ENCODE results near the gene LCLAT1.
"Not testable (repeated sequence)": the region's sequence is repeated elsewhere in the genome, so short reads cannot be mapped to it uniquely, and the experiment has no call there.

Gene LCLAT1

GRCh38 chr2:30465171-30465545 is 18.1 kb downstream of the LCLAT1 start:
- H3K9ac ChIP-seq (ENCODE audit: low read length): no peak overlapping the region
- H4K20me1 ChIP-seq (ENCODE audit: insufficient read depth, low read length): peaks cover 5% of the 10 kb centered on the region; the same call in 1 of the 2 replicates
- no peak for TF ChIP-seq EZH2phosphoT487 (IDR thresholded peaks at IDR 0.05; ENCODE audit: low read depth)
- TF ChIP-seq, protein P1, sequence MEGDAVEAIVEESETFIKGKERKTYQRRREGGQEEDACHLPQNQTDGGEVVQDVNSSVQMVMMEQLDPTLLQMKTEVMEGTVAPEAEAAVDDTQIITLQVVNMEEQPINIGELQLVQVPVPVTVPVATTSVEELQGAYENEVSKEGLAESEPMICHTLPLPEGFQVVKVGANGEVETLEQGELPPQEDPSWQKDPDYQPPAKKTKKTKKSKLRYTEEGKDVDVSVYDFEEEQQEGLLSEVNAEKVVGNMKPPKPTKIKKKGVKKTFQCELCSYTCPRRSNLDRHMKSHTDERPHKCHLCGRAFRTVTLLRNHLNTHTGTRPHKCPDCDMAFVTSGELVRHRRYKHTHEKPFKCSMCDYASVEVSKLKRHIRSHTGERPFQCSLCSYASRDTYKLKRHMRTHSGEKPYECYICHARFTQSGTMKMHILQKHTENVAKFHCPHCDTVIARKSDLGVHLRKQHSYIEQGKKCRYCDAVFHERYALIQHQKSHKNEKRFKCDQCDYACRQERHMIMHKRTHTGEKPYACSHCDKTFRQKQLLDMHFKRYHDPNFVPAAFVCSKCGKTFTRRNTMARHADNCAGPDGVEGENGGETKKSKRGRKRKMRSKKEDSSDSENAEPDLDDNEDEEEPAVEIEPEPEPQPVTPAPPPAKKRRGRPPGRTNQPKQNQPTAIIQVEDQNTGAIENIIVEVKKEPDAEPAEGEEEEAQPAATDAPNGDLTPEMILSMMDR (IDR thresholded peaks at IDR 0.05; ENCODE audit: low read depth, low read length): no peak
- H3K4me1 ChIP-seq (ENCODE audit: low read length): peaks cover 11% of the 10 kb centered on the region
- H3K36me3 ChIP-seq (replicated peaks; ENCODE audit: low read depth, low read length): peaks cover 6% of the 10 kb centered on the region
- no peak overlapping the region for H3K27ac ChIP-seq (ENCODE audit: low read length)
- peaks cover 31% of the 10 kb centered on the region for H3K79me2 ChIP-seq (ENCODE audit: low read length)
- H3K4me2 ChIP-seq (ENCODE audit: low read length): peak overlapping the region; percentile 25
- no peak overlapping the region for H3K4me3 ChIP-seq (ENCODE audit: low read length)
- H3K27me3 ChIP-seq (ENCODE audit: low read depth, low read length): no peaks in the 10 kb centered on the region
- no peaks in the 10 kb centered on the region for H3K9me3 ChIP-seq (ENCODE audit: insufficient read depth, low read length)
- no peak overlapping the region for H2AFZ ChIP-seq (ENCODE audit: low read depth, low read length)

DNA sequence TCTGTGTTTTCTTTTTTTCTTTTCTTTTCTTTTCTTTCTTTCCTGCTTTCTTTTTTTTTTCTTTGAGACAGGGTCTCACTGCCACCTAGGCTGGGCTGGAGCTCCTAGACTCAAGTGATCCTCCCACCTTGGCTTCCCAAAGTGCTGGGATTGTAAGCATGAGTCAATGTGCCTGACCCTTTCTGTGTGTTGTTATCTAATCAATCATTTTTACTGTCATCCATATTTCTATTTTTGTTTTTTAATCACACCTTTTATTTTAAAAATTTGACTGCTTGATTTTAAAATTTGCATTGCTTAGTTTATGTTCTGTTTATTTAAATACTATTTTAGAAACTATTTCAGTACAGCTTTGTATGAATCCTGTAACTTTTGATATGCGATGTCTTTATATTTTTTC is 19.2 kb downstream of the LCLAT1 start:
- Histone ChIP-seq H3K4me1 (ENCODE audit: low read length) (peaks cover 16% of the 10 kb centered on the region), H3K36me3 (replicated peaks; ENCODE audit: low read depth, low read length) (peaks cover 6% of the 10 kb centered on the region), H4K20me1 (ENCODE audit: insufficient read depth, low read length) (no peaks in the 10 kb centered on the region), H3K4me2 (ENCODE audit: low read length) (no peak overlapping the region), H3K4me3 (ENCODE audit: low read length) (no peak overlapping the region), H3K9me3 (ENCODE audit: insufficient read depth, low read length) (no peaks in the 10 kb centered on the region), H2AFZ (ENCODE audit: low read depth, low read length) (no peak overlapping the region), H3K79me2 (ENCODE audit: low read length) (peaks cover 30% of the 10 kb centered on the region), H3K27ac (ENCODE audit: low read length) (no peak overlapping the region), H3K27me3 (ENCODE audit: low read depth, low read length) (no peaks in the 10 kb centered on the region), H3K9ac (ENCODE audit: low read length) (no peak overlapping the region)
- TF ChIP-seq EZH2phosphoT487 (IDR thresholded peaks at IDR 0.05; ENCODE audit: low read depth): no peak
- TF ChIP-seq, protein P1 (IDR thresholded peaks at IDR 0.05; ENCODE audit: low read depth, low read length): no peak

GRCh38 chr2:30467062-30467826 is 20.2 kb downstream of the LCLAT1 start:
- Histone ChIP-seq H3K79me2 (ENCODE audit: low read length) (peaks cover 36% of the 10 kb centered on the region), H3K4me1 (ENCODE audit: low read length) (peaks cover 20% of the 10 kb centered on the region)
- H3K27me3 ChIP-seq (ENCODE audit: low read depth, low read length); H3K4me3 ChIP-seq (ENCODE audit: low read length); H3K27ac ChIP-seq (ENCODE audit: low read length); H3K4me2 ChIP-seq (ENCODE audit: low read length); H3K9ac ChIP-seq (ENCODE audit: low read length); H3K9me3 ChIP-seq (ENCODE audit: insufficient read depth, low read length); H4K20me1 ChIP-seq (ENCODE audit: insufficient read depth, low read length); H2AFZ ChIP-seq (ENCODE audit: low read depth, low read length); H3K36me3 ChIP-seq (replicated peaks; ENCODE audit: low read depth, low read length): not testable (repeated sequence)

DNA sequence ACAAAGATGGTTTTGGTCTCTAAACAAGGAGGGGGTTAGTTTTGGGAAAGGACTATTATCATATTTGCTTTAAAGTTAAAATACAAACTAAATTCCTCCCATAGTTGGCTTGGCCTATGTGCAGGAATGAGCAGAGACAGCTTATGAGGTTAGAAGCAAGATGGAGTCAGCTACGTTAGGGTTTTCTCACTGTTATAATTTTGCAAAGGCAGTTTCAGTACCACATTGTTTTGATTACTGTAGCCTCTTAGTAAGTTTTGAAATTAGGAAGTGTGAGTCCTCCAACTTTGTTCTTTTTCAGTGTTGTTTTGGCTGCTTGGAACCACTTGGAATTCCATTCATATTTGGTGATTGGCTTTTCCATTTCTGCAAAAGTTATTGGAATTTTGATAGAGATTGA is 23.4 kb downstream of the LCLAT1 start:
- peaks cover 54% of the 10 kb centered on the region for H3K79me2 ChIP-seq (ENCODE audit: low read length)
- H3K9ac ChIP-seq (ENCODE audit: low read length): no peak overlapping the region
- H3K27me3 ChIP-seq (ENCODE audit: low read depth, low read length): no peaks in the 10 kb centered on the region
- H3K9me3 ChIP-seq (ENCODE audit: insufficient read depth, low read length): no peaks in the 10 kb centered on the region
- no peak overlapping the region for H3K4me3 ChIP-seq (ENCODE audit: low read length)
- H3K4me1 ChIP-seq (ENCODE audit: low read length): peaks cover 19% of the 10 kb centered on the region
- TF ChIP-seq, protein P1 (IDR thresholded peaks at IDR 0.05; ENCODE audit: low read depth, low read length): no peak
- no peak for TF ChIP-seq EZH2phosphoT487 (IDR thresholded peaks at IDR 0.05; ENCODE audit: low read depth)
- H2AFZ ChIP-seq (ENCODE audit: low read depth, low read length): no peak overlapping the region
- H4K20me1 ChIP-seq (ENCODE audit: insufficient read depth, low read length): peaks cover 5% of the 10 kb centered on the region; the same call in 1 of the 2 replicates
- no peak overlapping the region for H3K27ac ChIP-seq (ENCODE audit: low read length)
- H3K4me2 ChIP-seq (ENCODE audit: low read length): peak overlapping the region; percentile 7; the same call in 1 of the 2 replicates
- peaks cover 6% of the 10 kb centered on the region for H3K36me3 ChIP-seq (replicated peaks; ENCODE audit: low read depth, low read length)

Measured in OCI-LY3 (cell line).